Endometrial microvascular endothelial cells (primary cell): ENCODE data around the gene HNRNPH1. TPM values are rescaled to one million over a fixed set of nuclear protein-coding genes. Genes with fewer than 3 reads are reported as not detected.
"Not testable (repeated sequence)": the region's sequence is repeated elsewhere in the genome, so short reads cannot be mapped to it uniquely, and the experiment has no call there.

Experiments used
- in situ Hi-C: cut with HindIII; loops from 2 replicates; pipeline ENCODE4 v1.10.0; 2017; ENCODE audit warnings: low sequenced_read_pairs, low pct_unique_long_range_greater_than_20kb; ENCODE audit errors: inconsistent ontology term
- total RNA-seq: library from RNA; depleted of rRNA; stranded (reverse); fragments of >200 nt; gene quantifications from one replicate; pipeline ENCODE4 v1.2.3, GENCODE V29; 2015; ENCODE audit errors: inconsistent ontology term

HNRNPH1 gene, protein sequence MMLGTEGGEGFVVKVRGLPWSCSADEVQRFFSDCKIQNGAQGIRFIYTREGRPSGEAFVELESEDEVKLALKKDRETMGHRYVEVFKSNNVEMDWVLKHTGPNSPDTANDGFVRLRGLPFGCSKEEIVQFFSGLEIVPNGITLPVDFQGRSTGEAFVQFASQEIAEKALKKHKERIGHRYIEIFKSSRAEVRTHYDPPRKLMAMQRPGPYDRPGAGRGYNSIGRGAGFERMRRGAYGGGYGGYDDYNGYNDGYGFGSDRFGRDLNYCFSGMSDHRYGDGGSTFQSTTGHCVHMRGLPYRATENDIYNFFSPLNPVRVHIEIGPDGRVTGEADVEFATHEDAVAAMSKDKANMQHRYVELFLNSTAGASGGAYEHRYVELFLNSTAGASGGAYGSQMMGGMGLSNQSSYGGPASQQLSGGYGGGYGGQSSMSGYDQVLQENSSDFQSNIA
- total RNA-seq = 445 TPM

GRCh38 chr5:179623003-179623905 lies at the start of gene HNRNPH1:
TSS of gene HNRNPH1 (minus strand) at chr5:179623671. CDS start at chr5:179623133, 538 bp downstream.
- in situ Hi-C loops = no loop called here

DNA sequence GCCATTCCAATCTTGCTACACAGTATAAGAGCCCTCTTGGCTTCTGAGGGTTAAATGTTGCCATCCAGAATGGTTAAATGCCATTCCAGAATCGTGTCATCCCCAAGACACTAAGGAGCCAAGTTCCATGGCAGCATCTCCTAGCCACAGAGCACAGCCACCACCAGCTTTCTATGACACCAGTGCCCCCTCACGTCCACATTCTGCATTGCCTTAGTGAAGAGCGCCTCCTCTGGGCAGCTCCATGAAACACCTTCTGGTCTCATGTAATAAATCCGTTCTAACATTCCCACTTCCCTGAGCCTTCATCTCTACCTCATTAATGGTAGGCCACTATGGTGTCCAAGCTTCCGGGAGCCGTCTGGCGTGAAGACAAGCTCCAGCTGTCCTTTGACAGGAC lies 44.9 kb upstream of the HNRNPH1 start:
- in situ Hi-C loops = no loop called here

DNA sequence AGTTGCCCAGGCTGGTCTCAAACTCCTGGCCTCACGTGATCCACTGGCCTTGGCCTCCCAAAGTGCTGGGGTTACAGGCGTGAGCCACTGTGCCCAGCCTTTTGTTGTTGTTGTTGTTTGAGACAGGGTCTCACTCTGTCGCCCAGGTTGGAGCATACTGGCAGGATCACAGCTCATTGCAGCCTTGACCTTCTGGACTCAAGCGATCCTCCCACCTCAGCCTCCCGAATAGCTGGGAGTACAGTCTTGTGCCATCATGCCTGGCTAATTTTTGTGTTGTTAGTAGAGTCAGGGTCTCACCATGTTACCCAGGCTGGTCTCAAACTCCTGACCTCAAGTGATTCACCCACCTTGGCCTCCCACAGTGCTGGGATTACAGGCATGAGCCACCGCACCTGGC lies 38.2 kb upstream of the HNRNPH1 start:
- in situ Hi-C loops = not testable (repeated sequence)

GRCh38 chr5:179658179-179658856 lies 34.8 kb upstream of the HNRNPH1 start:
- in situ Hi-C loops = not testable (repeated sequence)

GRCh38 chr5:179657302-179658178 lies 34.1 kb upstream of the HNRNPH1 start:
- in situ Hi-C loops = not testable (repeated sequence)

- in situ Hi-C loops = not testable (repeated sequence)
Measured at GRCh38 chr5:179653135-179653534, 29.7 kb upstream of the HNRNPH1 start.

GRCh38 chr5:179650245-179650644 lies 26.8 kb upstream of the HNRNPH1 start:
- in situ Hi-C loops = not testable (repeated sequence)

GRCh38 chr5:179649166-179649703 lies 25.8 kb upstream of the HNRNPH1 start:
- in situ Hi-C loops = not testable (repeated sequence)

- in situ Hi-C loops = no loop called here
Measured at GRCh38 chr5:179648410-179648809, 24.9 kb upstream of the HNRNPH1 start.

GRCh38 chr5:179644766-179645165 lies 21.3 kb upstream of the HNRNPH1 start:
- in situ Hi-C loops = not testable (repeated sequence)

- in situ Hi-C loops = not testable (repeated sequence)
Measured at GRCh38 chr5:179643141-179643920, 19.9 kb upstream of the HNRNPH1 start.

- in situ Hi-C loops = not testable (repeated sequence)
Measured at GRCh38 chr5:179642626-179643025, 19.2 kb upstream of the HNRNPH1 start.

DNA sequence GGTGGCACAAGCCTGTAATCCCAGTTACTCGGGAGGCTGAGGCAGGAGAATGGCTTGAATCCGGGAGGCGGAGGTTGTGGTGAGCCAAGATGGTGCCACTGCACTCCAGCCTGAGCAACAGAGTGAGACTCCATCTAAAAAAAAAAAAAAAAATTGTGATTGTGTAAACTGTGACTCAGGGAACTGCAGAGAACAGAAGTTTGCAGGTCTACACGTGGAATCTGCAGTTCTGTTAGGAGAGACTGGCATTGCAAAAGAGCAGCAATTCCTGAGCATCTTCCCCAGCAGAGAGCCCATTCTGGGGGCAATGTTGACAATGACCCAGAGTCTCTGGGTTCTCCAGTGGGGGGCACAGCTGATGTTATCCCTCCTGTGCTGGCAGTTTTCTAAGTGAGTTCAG lies 18.3 kb upstream of the HNRNPH1 start:
- in situ Hi-C loops = not testable (repeated sequence)

GRCh38 chr5:179639296-179639695 lies 15.8 kb upstream of the HNRNPH1 start:
- in situ Hi-C loops = not testable (repeated sequence)

DNA sequence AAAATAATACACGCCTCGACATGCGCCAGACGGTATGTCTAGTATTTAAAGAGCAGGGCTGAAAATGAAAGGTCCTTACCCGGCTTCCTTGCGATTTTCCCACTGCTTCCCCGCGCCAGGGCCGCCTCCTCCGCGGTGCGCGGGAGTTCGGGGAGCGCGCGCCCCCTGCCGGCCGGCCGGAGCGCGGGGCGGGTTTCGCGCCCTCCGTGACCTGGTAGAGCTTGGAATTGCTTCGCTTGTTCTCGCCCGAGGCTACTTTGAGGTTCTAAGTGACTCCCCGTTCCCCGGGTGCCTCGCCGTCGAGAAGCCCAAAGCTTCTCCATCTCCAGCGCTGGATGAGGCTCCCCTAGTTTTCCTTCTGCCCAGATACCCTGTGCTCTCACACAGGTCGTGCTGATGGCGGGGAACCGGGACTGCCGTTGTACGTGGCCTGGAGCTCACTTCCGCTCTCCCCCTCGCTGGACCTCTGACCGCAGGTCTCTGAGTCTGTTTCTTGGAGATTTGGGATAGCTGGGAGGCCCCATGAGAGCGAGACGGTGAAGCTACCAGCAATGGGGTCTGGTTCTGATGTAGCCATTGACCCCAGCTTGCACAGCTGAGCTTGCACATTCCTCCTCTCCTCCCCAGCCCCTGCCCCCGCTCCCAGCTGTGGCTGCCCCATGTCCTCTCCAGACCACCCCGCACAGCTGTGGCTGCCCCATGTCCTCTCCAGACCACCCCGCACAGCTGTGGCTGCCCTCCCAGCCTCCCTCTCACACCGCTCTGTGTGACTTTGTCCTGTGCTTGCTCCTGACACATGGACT lies 11.1 kb upstream of the HNRNPH1 start:
- in situ Hi-C loops = not testable (repeated sequence)

- in situ Hi-C loops = not testable (repeated sequence)
Measured at GRCh38 chr5:179633501-179634369, 10.3 kb upstream of the HNRNPH1 start.
